Activated CD4-positive, alpha-beta T cell treated with anti-CD3 and anti-CD28 coated beads for 36 hours (primary cell): ENCODE results near the gene PLEKHG2. TPM values are rescaled to one million over a fixed set of nuclear protein-coding genes. Genes with fewer than 3 reads are reported as not detected.

Source experiments
- ATAC-seq: fragments of 200-7000 bp; cut with Tn5 transposase; one replicate; pipeline ENCODE4 v1.10.0; 2021; ENCODE audit warnings: mild to moderate bottlenecking, moderate library complexity
- CTCF ChIA-PET: fragments of 350-600 bp; sonication (Branson Sonifier 250); formaldehyde crosslinking; loops from one replicate; lab custom pipeline; 2021; ENCODE audit warnings: antibody characterized with exemption; lab: Charles Lee
- POLR2A ChIA-PET: fragments of 350-600 bp; sonication (Branson Sonifier 250); formaldehyde crosslinking; loops from one replicate; lab custom pipeline; 2021; ENCODE audit warnings: antibody characterized with exemption, inconsistent platforms; lab: Charles Lee
- DNase-seq: peaks from one replicate; pipeline ENCODE4 v3.0.0-alpha.2; 2020
- H3K27ac Mint-ChIP-seq: one replicate; pipeline ENCODE4 v1.8.0; 2021; ENCODE audit warnings: mixed read lengths
- H3K27me3 Mint-ChIP-seq: one replicate; pipeline ENCODE4 v1.8.0; 2021; ENCODE audit warnings: mixed read lengths
- H3K36me3 Mint-ChIP-seq: one replicate; pipeline ENCODE4 v1.8.0; 2021; ENCODE audit warnings: low read depth, mixed read lengths
- H3K4me1 Mint-ChIP-seq: one replicate; pipeline ENCODE4 v1.8.0; 2021; ENCODE audit warnings: mixed read lengths
- H3K4me3 Mint-ChIP-seq: one replicate; pipeline ENCODE4 v1.8.0; 2021; ENCODE audit warnings: mild to moderate bottlenecking, moderate library complexity, mixed read lengths
- H3K9me3 Mint-ChIP-seq: one replicate; pipeline ENCODE4 v1.8.0; 2021; ENCODE audit warnings: low read depth, mixed read lengths
- intact Hi-C, 2 experiments: fragments of 100-400 bp; cut with DNase I in 1 of 2; cut with micrococcal nuclease in 1 of 2; formaldehyde crosslinking; loops; one replicate each; pipeline versions ENCODE4 v1.14.2 to v1.15.1; 2022 to 2024; cut with DNase I, micrococcal nuclease
- total RNA-seq, 2 experiments: library from RNA; stranded (reverse); gene quantifications; one replicate each; pipeline ENCODE4 v1.2.3, GENCODE V29; 2021

The PLEKHG2 gene
- total RNA-seq, 2 experiments from 2014 or later = 46.0 to 65.5 TPM

DNA sequence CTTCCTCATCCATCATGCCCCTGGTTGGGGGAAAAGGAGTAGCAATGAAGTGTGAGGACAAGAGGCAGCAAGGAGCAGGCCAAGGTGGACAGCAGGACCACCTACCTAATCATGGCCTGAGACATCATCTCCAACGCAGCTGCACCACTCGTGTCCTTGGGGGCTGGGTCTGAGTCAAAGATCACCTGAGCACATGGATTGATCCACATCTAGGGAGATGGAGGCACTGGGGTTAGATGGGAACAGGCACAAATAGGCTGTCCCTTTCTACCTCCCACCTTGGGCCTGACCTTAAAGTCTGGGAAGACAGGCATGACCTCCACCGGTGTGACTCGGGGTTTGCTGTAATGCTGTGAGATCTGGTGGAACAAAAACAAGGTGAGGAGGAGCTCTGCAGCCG, 23.8 kb upstream of the PLEKHG2 start:
- POLR2A ChIA-PET = no interaction called here
- H3K4me1 Mint-ChIP-seq = peaks cover 24% of the 10 kb centered on the region
- peaks cover 37% of the 10 kb centered on the region for H3K36me3 Mint-ChIP-seq
- CTCF ChIA-PET = interaction anchor here (1.0 kb wide), 1 partner anchor 24 kb away, joined by 3 read pairs; the partner anchor contains the start of gene PLEKHG2
- H3K27ac Mint-ChIP-seq = no peak overlapping the region
- H3K9me3 Mint-ChIP-seq = no peaks in the 10 kb centered on the region
- ATAC-seq (no peak), DNase-seq (no peak)
- intact Hi-C loops = no loop called here
- no peak overlapping the region for H3K4me3 Mint-ChIP-seq
- H3K27me3 Mint-ChIP-seq = no peaks in the 10 kb centered on the region

DNA sequence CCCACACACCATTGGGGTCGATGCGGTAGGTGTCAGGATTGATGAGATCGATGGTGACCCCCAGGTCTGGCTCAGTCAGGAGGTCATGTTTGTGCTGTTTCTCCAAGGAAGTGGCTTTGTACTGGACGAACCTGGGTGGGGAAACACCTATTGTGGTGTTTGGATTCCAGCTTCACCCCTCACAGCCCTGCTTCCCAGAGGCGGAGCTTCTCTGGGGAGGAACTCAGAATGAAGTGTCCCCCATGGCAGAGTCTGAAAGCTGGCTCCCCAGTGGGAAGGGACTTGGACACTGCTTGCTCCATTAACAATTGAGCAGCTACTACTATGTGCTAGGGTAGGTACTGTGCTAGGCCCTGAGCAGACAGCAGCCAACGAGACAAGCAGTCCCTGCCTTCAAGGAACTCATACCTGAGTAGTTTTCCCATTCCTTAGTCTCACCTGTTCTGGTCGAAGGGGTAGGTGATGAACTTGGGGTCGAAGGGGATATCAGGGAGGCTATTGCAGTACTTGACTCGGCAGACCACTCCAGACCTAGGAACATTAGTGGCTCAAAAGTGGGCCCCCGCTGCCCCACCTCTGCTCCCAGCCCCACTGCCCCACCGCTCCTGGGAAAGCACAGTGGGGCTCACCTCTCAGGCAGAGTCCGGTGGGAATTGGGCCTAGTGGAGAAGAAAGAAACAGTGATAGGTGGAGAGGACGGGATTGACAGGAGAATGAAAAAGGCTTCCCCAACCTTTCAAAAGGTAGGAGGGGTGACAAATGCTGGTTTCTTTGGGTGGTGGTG, 22.6 kb upstream of the PLEKHG2 start:
- Mint-ChIP-seq H3K4me3 (peak overlapping the region; percentile 99), H3K9me3 (no peaks in the 10 kb centered on the region), H3K36me3 (peaks cover 38% of the 10 kb centered on the region), H3K27me3 (no peaks in the 10 kb centered on the region), H3K27ac (peak overlapping the region; percentile 98), H3K4me1 (peaks cover 28% of the 10 kb centered on the region)
- ATAC-seq (no peak), DNase-seq (no peak)
- CTCF ChIA-PET = interaction anchor here (0.8 to 1.0 kb wide), 3 partner anchors 21 to 56 kb away, joined by 3 to 4 read pairs (median 3); partner anchors contain the start of gene PLEKHG2
- POLR2A ChIA-PET = interaction anchor here (0.6 kb wide), 1 partner anchor 49 kb away, joined by 4 read pairs; no protein-coding TSS in a partner anchor
- intact Hi-C loops = loop anchor here (2.0 to 5.0 kb wide), 5 partner anchors 47 to 1327 kb away; partner anchors contain the start of genes AKT2 (in 1 of the 2), COQ8B (in 1 of the 2), EIF3K (in 1 of the 2) and ITPKC (in 1 of the 2)

DNA sequence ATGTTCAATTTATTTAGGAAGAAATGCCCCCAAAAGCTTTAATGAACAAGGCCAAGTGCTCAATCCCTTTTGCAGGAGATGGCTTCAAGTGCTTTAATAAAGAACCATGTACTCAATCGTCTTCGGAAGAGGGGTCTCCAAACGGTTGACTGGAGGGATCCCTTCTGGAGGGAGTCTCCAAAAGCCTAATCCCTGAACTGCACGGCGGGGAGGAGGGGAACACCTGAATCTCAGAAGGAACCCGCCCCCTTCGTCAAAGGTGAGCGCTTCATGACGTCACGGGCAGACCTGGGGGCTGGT, 22.1 kb upstream of the PLEKHG2 start:
- ATAC-seq (no peak), DNase-seq (peak; percentile 90)

DNA sequence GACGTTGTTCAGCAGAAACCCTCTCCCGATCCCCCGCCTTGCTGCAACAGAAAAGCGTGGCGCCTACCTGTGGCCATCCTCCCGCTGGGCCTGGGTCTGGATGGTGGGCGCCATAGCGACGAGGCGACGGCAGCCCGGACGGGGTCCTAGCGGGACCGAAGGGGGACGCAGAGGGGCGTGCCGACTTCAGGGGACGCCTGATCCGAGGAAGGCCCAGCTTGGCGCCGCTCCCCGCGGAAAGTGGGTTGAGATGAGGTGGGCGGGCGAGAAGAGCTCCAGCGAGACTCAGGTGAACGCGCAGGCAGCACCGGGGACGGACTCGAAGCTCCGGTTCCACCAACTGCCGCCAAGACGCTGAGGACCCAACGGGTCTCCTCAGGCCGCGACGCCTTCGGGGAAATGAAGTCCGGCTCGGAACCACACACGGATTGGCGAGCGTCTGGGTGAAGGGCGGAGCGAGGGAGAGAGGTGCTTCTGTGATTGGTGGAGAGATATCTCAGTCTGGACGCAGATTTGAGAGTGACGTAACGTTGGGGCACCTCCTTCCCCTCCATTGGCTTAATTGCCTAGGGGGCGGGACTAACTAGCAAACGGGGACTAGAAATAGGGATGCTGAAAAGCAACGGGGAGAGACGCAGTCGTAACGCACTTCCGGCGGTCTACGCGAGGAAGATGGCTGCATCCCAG, 21.6 kb upstream of the PLEKHG2 start, which contains the start of the genes MED29 and PAF1:
Gene MED29, plus strand, starts transcription at position 628 of the 687 bp plus-strand sequence. Its CDS starts 45 bp downstream, at position 673.
Gene PAF1, minus strand, starts transcription at position 356 of the 687 bp plus-strand sequence. Its CDS starts 242 bp downstream, at position 114.
- POLR2A ChIA-PET = interaction anchor here (0.6 to 2.2 kb wide), 13 partner anchors 8 to 579 kb away, joined by 3 to 34 read pairs (median 6); partner anchors contain the start of genes PLEKHG2, RPS16, SAMD4B and ZFP36
- H3K27ac Mint-ChIP-seq = peak within 1 kb of the TSS; percentile 98
- H3K36me3 Mint-ChIP-seq = peaks cover 40% of the 10 kb centered on the region
- H3K9me3 Mint-ChIP-seq = no peaks in the 10 kb centered on the region
- H3K4me1 Mint-ChIP-seq = peaks cover 28% of the 10 kb centered on the region
- DNase-seq (peak; percentile 98), ATAC-seq (peak; percentile 97)
- peak within 1 kb of the TSS; percentile 99 for H3K4me3 Mint-ChIP-seq
- CTCF ChIA-PET = interaction anchor here (0.6 to 2.2 kb wide), 13 partner anchors 11 to 282 kb away, joined by 3 to 26 read pairs (median 4); partner anchors contain the start of genes EID2B, PLEKHG2, RPS16 and SAMD4B
- no peaks in the 10 kb centered on the region for H3K27me3 Mint-ChIP-seq
- intact Hi-C loops = loop anchor here (1.0 to 5.0 kb wide), 15 partner anchors 21 to 1326 kb away; partner anchors contain the start of genes PLEKHG2 (in 2 of the 2), SAMD4B (in 2 of the 2), AKT2 (in 1 of the 2) and COQ8B (in 1 of the 2)

More for the DNA sequence above, 22.1 kb upstream of the PLEKHG2 start:
- ChIA-PET CTCF (interaction anchor here (0.6 to 2.2 kb wide), 8 partner anchors 11 to 283 kb away, joined by 3 to 26 read pairs (median 11); partner anchors contain the start of genes EID2B, PLEKHG2, RPS16 and SAMD4B), POLR2A (interaction anchor here (0.9 to 2.2 kb wide), 6 partner anchors 12 to 579 kb away, joined by 3 to 34 read pairs (median 12); partner anchors contain the start of genes PLEKHG2 and RPS16)
- intact Hi-C loops = loop anchor here (2.0 to 5.0 kb wide), 5 partner anchors 48 to 1327 kb away; partner anchors contain the start of genes AKT2 (in 1 of the 2), COQ8B (in 1 of the 2), EIF3K (in 1 of the 2) and ITPKC (in 1 of the 2)
- peaks cover 43% of the 10 kb centered on the region for H3K36me3 Mint-ChIP-seq
- H3K9me3 Mint-ChIP-seq = no peaks in the 10 kb centered on the region
- H3K27me3 Mint-ChIP-seq = no peaks in the 10 kb centered on the region
- H3K27ac Mint-ChIP-seq = peak overlapping the region; percentile 98
- peaks cover 28% of the 10 kb centered on the region for H3K4me1 Mint-ChIP-seq
- H3K4me3 Mint-ChIP-seq = peak overlapping the region; percentile 99

DNA sequence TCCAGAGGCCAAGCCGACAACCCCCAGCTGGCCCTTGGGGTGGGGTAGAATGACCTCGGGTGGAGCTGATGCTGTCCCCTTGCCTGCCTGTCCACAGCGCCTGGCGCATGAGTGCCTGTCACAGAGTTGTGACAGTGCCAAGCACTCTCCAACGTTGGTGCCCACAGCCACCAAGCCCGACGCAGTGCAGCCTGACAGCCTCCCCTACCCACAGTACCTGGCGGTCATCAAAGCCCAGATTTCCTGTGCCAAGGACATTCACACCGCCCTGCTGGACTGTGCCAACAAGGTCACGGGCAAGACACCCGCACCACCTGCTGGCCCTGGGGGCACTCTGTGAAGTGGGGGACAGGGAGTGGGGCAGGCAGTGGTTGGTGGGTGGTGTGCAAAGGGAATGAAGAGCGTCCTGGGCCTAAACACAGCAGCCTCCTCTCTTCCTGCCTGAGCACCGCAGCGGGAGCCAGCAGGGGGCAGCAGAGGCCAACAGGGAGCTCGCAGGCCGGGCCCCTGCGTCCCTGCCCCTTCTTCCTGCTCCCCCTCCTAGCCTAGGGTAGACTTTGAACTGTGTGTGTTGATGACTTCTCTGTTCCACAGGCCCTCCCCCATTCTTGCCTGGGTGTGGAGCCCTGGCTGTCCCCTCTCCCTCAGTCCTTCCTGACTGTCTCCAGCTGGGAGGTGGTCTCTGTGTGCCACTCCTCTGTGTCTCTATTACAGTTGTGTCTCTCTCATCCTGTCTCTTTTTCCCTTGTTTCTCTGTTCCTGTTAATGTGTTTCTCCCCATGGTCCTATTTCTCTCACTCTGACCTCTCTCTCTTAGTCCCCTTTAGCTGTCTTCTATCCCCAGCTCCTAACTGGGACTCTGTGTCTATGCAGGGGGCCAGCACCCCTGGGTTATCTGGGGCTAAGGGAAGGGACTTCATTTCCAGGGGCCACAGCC, 14.8 kb upstream of the PLEKHG2 start:
- Mint-ChIP-seq H3K36me3 (peaks cover 24% of the 10 kb centered on the region), H3K27ac (peak overlapping the region; percentile 97), H3K4me3 (peak overlapping the region; percentile 52), H3K9me3 (no peaks in the 10 kb centered on the region), H3K27me3 (no peaks in the 10 kb centered on the region), H3K4me1 (peaks cover 59% of the 10 kb centered on the region)
- ATAC-seq (peak; percentile 58), DNase-seq (peak; percentile 97)
- CTCF ChIA-PET = interaction anchor here (0.6 to 3.7 kb wide), 27 partner anchors 10 to 185 kb away, joined by 3 to 79 read pairs (median 4); partner anchors contain the start of genes GMFG, PLEKHG2, RPS16 and SAMD4B
- intact Hi-C loops = loop anchor here (1.0 to 5.0 kb wide), 3 partner anchors 15 to 185 kb away; partner anchors contain the start of gene PLEKHG2 (in 2 of the 2)
- POLR2A ChIA-PET = interaction anchor here (1.1 to 2.4 kb wide), 5 partner anchors 10 to 51 kb away, joined by 3 to 42 read pairs (median 14); partner anchors contain the start of genes PLEKHG2, RPS16 and ZFP36

DNA sequence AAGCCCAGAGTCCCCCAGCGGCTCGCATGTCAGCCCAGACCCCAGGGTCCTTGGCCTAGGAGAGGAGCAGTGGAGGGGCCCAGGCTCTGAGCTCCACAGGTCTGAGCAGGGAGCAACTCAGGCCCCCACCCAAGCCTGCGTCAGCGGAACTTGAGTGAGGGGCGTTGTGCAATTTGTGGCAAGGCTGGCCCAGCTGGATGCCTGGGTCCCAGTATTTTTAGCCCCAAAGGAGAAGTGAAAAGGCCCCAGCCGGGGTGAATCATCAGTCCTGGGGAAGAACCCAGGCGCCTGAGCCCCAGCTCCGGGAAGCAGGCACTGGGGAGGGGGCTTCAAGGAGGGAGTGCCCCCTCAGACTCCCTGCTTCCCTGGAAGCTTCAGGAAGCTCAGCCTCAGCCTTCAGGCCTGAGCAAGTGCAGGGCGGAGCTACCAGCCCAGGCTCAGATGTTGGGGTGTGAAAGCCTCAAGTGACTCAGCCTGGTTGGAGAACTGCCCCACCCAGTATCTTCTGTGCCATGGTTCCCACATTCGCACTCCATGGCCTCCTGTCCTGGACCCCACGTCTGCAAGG, 14.1 kb upstream of the PLEKHG2 start:
- Mint-ChIP-seq H3K36me3 (peaks cover 22% of the 10 kb centered on the region), H3K27ac (peak overlapping the region; percentile 97), H3K27me3 (no peaks in the 10 kb centered on the region), H3K9me3 (no peaks in the 10 kb centered on the region), H3K4me3 (peak overlapping the region; percentile 52), H3K4me1 (peaks cover 60% of the 10 kb centered on the region)
- ChIA-PET CTCF (interaction anchor here (0.6 to 3.7 kb wide), 27 partner anchors 9 to 186 kb away, joined by 3 to 79 read pairs (median 4); partner anchors contain the start of genes GMFG, PLEKHG2, RPS16 and SAMD4B), POLR2A (interaction anchor here (0.7 to 2.4 kb wide), 6 partner anchors 10 to 50 kb away, joined by 3 to 42 read pairs (median 10); partner anchors contain the start of genes PLEKHG2, RPS16 and ZFP36)
- DNase-seq = peak; percentile 81
- ATAC-seq = peak; percentile 16
- intact Hi-C loops = loop anchor here (5.0 kb wide), 2 partner anchors 34 to 186 kb away; no protein-coding TSS in a partner anchor

DNA sequence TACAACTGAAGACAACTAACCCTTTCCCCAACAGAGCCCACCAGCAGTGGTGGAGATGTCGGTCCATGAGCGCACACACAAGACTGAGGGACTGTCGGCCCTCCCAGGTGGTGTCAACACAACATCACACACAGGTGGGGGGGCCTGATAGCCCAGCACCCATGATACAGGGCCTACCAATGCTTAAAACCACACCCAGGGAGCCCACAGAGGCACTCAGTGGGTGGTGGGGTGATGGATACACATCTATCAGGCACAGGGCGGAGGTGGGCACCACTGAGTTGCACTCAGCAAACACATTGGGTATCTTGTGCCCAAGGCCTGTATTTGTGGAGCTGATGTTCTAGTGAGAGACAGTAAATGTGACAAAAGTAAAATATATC, 12.8 kb upstream of the PLEKHG2 start:
- Mint-ChIP-seq H3K27ac (peak overlapping the region; percentile 97), H3K4me1 (peaks cover 63% of the 10 kb centered on the region), H3K9me3 (no peaks in the 10 kb centered on the region), H3K27me3 (no peaks in the 10 kb centered on the region), H3K36me3 (peaks cover 16% of the 10 kb centered on the region), H3K4me3 (no peak overlapping the region)
- CTCF ChIA-PET = interaction anchor here (0.5 to 3.7 kb wide), 3 partner anchors 12 to 49 kb away, joined by 3 to 79 read pairs (median 4); partner anchors contain the start of gene PLEKHG2
- POLR2A ChIA-PET = no interaction called here
- intact Hi-C loops = loop anchor here (5.0 to 10.0 kb wide), 6 partner anchors 33 to 1215 kb away; partner anchors contain the start of genes DYRK1B (in 1 of the 2) and RASGRP4 (in 1 of the 2)
- DNase-seq (no peak), ATAC-seq (no peak)

DNA sequence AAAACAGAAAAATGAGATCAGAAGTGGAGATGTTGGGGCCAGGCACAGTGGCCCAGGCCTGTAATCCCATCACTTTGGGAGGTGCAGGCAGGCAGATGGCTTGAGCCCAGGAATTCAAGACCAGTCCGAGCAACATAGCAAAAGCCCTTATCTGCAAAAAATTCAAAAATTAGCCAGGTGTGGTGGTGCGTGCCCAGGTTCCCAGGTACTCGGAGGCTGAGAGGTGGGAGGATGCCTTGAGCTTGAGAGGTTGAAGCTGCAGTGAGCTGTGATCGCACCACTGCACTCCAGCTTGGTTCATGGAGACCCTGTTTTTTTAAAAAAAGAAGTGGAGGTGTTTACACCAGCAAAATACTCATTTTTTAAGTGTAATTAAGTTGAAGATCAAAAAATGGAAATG, 12.4 kb upstream of the PLEKHG2 start:
- DNase-seq (no peak), ATAC-seq (no peak)
- no peak overlapping the region for H3K4me3 Mint-ChIP-seq
- peaks cover 67% of the 10 kb centered on the region for H3K4me1 Mint-ChIP-seq
- no peaks in the 10 kb centered on the region for H3K27me3 Mint-ChIP-seq
- POLR2A ChIA-PET = no interaction called here
- intact Hi-C loops = loop anchor here in 1 of 2 experiments (5.0 to 10.0 kb wide), 4 partner anchors 432 to 1215 kb away; partner anchors contain the start of genes DYRK1B and RASGRP4
- no peaks in the 10 kb centered on the region for H3K9me3 Mint-ChIP-seq
- peak overlapping the region; percentile 97 for H3K27ac Mint-ChIP-seq
- CTCF ChIA-PET = interaction anchor here (0.5 to 0.7 kb wide), 2 partner anchors 12 to 50 kb away, joined by 3 to 4 read pairs; no protein-coding TSS in a partner anchor
- H3K36me3 Mint-ChIP-seq = peaks cover 14% of the 10 kb centered on the region

DNA sequence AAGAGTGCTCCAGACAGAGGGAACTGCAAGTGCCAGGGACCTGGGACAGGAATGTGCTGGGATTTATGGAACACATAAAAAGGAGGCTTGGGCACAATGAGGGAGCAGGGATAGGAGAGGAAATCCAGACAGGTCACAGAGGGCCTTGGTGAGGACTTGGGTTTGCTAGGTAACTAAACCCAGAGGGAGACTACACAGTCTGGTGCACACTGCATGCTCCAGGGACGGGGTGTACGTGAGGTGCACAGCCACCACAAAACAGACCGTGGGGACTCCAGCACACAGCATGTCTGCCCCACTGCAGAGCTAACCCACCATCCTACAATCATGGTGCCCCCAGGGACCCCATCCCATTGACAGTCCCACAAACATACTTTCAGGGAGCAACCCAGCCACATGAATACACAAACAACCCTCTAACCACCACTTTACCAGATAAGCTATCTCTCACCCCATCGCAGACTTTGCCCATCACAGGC, 11.4 kb upstream of the PLEKHG2 start:
- DNase-seq (no peak), ATAC-seq (peak; percentile 4)
- Mint-ChIP-seq H3K36me3 (peaks cover 11% of the 10 kb centered on the region), H3K4me1 (peaks cover 74% of the 10 kb centered on the region), H3K27ac (peak overlapping the region; percentile 100), H3K4me3 (peak overlapping the region; percentile 75), H3K9me3 (no peaks in the 10 kb centered on the region), H3K27me3 (no peaks in the 10 kb centered on the region)
- CTCF ChIA-PET = interaction anchor here (0.8 to 2.5 kb wide), 5 partner anchors 10 to 59 kb away, joined by 3 to 29 read pairs (median 10); partner anchors contain the start of genes MED29, PAF1, PLEKHG2 and RPS16
- intact Hi-C loops = loop anchor here in 1 of 2 experiments (5.0 to 10.0 kb wide), 4 partner anchors 431 to 1214 kb away; partner anchors contain the start of genes DYRK1B and RASGRP4
- POLR2A ChIA-PET = interaction anchor here (0.8 to 2.3 kb wide), 6 partner anchors 10 to 47 kb away, joined by 3 to 34 read pairs (median 16); partner anchors contain the start of genes MED29, PAF1, PLEKHG2 and RPS16
